ENCODE data around the gene RTP5.
"Not testable (repeated sequence)": the region's sequence is repeated elsewhere in the genome, so short reads cannot be mapped to it uniquely, and the experiment has no call there.

The RTP5 gene

DNA sequence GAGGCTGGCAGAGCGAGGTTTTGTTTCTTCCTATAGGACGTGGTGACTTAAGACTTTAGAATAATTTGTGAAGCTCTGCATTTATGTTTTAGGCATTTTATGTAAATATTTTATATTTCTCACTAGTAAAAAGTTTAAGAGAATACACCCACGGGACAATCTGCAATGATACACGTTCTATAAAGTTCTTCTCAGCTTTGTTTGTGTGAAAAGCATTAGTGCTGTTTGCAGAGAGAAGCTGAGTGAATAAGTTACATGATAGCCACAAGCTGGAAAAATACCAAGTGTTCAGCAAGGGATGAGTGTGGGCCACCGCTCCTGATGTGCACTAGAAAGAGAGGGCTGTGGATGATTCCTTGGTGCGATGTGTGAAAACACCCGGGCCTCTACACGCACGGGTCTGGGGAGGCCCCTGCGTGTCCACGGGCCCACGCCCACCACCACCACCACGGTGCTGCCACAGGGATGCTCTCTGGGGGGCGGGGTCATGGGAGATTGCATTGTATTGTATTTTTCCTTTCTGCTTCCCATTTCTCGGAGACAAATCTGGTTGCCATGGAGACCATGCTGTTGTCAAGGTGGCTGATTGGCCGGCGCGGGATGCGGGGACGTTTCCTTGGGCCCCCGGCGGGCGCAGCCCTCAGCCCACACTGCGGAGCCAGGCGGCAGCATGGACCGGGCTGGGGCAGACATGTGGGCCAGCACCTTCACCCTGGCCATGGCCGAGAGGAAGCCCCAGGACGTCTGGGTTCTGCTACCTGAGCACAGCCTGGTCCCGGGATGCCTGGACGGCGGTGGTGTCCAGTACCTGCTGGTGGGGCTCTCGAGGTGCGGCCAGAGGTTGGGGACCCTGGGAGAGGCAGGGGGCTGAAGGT is at the start of gene RTP5:
TSS of gene RTP5 (plus strand) at position 643 of the 875 bp plus-strand sequence. CDS start at position 671, 28 bp downstream.
- DNase-seq (ENCODE audit: low spot score): no peak

DNA sequence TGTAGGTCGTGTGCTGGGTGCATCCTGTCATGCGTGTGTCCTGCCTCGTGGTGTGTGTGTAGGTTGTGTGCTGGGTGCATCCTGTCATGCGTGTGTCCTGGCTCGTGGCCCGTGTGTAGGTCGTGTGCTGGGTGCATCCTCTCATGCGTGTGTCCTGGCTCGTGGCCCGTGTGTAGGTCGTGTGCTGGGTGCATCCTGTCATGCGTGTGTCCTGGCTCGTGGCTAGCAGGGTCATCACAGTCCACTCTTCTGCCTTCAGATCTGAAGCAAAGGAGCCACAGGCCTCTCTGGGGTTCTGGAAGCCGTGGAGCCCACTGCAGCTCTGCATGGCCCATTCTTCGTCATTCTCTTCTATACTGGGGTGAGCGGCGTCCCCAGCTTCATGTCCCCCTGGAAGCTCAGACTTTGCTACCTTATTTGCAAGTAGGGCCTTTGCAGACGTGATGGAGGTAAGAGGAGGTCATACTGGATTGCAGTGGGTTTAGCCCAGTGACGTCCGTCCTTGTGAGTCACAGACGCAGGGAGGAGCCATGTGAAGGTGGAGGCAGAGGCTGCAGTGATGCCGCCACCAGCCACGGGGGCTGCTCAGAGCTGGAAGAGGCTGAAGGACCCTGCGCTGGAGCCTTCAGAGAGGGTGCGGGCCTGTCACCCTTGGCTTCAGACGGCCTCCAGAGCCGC is 49.4 kb upstream of the RTP5 start:
- not testable (repeated sequence) for DNase-seq (ENCODE audit: low spot score)

DNA sequence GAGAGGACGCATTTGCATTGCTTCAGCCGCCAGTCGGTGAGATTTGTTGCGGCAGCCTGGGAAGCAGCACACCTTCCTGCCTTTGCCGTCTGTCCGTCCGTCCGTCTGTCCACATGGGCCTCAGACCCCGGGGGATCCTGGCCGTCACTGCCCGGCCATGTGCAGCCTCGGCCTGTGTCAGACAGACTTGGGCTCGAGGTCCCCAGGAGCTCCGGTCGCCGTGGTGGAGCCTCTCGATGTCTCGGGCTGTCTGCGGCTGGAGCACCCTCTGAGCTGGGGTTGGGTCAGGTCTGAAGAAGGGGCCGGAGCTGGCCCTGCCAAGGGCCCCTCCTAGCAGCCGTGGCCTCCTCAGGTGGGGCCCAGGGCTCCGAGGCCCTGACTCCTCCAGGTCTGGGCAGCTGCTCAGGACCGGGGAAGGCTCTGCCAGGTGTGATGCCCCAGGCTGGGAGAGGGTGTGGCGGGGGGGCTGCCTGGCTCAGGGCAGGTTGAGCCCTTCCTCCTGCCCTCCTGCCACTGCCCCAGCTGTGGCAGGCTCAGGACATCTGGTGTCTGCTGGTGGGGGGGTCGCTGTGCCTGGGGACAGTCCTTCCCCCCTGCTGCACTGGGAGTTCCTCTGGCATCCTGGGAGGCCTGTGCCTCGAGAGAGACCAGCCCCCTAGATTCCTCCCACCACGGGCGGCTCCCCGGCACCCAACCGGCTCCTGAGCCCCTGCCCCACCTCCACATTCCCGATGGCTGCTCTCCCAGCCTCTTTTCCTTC is 48.7 kb upstream of the RTP5 start:
- DNase-seq (ENCODE audit: low spot score): no peak

GRCh38 chr2:241821460-241822263 is 47.9 kb upstream of the RTP5 start:
- DNase-seq (ENCODE audit: low spot score): no peak

DNA sequence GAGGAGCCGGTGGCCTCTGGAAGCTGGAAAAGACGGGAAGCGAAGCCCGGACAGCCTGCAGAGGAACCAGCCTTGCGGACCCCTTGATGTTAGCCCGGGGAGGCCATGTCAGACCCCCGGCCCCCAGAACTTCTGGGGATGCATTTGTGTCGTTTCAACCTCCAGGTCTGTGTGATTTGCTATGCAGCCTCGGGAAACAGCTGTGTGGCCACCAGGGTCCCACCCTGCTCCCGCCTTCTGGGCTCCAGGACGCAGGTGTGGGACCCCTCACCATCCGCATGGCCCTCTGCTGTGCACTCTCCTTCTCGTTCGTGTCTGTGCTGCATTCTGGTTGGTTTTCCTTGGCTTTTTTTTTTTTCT is 47.3 kb upstream of the RTP5 start:
- DNase-seq (ENCODE audit: low spot score): no peak

- DNase-seq (ENCODE audit: low spot score): not testable (repeated sequence)
Observed at GRCh38 chr2:241823531-241824437, 45.7 kb upstream of the RTP5 start.

GRCh38 chr2:241827394-241827793 is 42.1 kb upstream of the RTP5 start:
- DNase-seq (ENCODE audit: low spot score): no peak

DNA sequence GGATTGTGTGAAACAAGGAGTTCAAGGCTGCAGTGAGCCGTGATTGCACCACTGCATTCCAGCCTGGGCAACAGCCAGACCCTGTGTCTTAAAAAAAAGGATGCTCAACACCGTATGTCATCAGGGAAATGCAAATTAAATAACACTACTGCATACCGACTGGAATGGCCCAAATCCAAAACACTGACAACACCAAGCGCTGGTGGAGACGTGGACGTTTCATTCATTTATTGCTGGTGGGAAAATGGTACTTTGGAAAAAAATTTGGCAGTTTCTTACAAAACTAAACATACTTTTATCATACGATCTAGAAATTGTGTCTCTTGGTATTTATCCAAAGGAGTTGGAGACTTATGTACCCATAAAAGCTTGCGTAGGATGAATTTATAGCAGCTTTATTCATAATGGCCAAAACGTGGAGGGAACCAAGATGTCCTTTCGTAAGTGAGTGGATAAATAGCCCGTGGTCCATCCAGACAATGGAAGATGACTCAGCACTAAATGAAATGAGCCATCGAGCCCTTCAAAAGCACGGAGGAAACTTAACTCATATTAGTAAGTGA is 36.3 kb upstream of the RTP5 start:
- no peak for DNase-seq (ENCODE audit: low spot score)

DNA sequence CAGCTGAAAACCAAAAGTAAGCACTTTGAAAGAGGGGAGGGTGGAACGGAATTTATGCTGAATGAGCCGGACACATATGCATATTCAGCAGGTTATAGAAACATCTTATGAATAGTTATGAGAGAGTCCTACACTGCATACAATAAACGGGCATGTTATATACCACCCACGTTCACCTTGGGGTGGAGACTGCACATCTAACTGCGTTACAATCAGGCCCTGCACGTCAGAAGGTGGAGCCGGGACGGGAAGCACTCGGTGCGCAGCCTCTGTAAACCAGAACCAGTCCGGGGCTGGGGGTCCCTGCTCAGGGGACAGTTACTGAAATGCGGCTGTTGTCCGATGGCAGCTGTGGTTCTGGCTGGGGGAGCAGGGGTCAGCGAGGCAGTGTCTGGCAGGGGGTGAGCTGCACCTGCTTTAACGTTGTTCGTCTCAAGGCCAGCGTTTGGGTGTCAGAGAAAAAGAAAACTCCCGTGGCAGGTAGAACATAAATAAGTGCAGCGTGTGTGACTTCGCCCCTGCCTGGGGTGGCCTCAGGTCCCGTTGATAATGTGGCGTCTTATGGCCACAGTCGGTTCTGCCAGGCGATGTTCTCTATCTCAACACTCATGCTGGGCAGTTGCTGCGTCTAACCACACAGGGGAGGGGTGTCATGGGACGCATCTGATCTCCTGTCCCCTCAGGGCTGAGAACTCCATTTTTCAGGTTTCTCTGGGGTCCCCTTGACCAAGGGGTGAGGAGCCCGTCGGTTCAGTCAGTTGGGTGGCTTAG is 35.6 kb upstream of the RTP5 start:
- DNase-seq (ENCODE audit: low spot score): not testable (repeated sequence)

- no peak for DNase-seq (ENCODE audit: low spot score)
Observed at GRCh38 chr2:241834527-241835210, 34.9 kb upstream of the RTP5 start.

GRCh38 chr2:241835611-241836010 is 33.9 kb upstream of the RTP5 start:
- no peak for DNase-seq (ENCODE audit: low spot score)

DNA sequence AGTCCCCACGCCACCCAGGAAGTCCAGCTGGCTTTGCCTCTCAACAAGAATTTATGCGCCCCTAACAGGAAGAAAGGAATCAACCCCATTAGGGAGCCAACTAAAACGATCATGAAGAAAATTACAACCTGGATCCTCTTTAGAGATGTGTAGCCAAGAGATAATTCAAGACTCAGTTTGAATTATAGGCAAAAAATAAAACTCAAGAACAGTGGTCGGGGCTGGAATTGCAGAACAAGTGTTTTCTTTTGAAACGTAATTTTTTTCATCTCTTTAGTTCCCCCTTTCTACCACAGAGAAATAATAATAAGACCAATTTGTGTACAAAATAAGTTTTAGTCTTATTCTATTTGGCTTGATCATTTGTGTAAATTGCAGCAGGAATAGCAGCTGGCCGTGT is 33.2 kb upstream of the RTP5 start:
- DNase-seq (ENCODE audit: low spot score): no peak

- DNase-seq (ENCODE audit: low spot score): no peak
Observed at GRCh38 chr2:241837197-241837965, 32.1 kb upstream of the RTP5 start.

DNA sequence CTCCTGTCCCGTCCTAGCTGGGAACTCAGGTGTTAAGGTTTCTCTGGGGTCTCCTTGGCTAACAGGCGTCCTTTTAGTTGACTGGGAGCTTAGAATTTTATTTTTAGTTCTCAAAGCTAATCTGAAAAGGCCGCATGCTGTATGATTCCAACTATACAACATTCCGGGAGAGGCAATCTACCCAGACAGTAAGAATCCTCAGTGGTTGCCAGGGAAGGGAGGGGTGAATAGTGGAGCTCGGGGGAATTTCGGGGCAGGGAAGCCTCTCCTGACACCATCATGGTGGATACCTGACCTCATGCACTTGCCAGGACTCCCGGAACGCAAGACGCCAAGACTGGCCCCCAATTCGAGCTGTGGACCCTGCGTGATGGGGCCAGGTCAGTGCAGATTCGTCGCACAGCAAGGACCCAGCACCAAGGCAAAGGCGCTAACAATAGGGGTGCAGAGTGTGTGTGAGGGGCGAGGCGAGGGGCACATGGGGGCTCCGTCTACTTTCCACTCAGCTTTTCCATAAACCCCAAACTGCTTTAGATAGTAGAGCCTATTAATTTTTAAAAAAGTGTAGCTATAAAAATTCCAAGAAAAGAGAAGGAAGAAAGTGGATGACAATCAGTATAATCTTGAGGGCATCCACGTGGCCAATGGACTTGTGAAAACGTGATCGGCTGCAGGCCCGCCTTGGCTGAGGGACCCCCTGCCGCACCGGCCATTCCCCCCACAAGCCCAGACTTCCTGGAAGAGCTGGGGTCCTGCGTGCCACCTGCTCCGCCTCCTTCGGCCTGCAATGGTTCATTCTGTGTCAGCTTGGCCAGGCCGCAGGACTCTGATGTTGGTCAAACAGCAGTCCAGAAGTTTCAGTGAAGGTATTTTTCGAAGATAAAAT is 28.1 kb upstream of the RTP5 start:
- no peak for DNase-seq (ENCODE audit: low spot score)

GRCh38 chr2:241842067-241842415 is 27.5 kb upstream of the RTP5 start:
- DNase-seq (ENCODE audit: low spot score): no peak

DNA sequence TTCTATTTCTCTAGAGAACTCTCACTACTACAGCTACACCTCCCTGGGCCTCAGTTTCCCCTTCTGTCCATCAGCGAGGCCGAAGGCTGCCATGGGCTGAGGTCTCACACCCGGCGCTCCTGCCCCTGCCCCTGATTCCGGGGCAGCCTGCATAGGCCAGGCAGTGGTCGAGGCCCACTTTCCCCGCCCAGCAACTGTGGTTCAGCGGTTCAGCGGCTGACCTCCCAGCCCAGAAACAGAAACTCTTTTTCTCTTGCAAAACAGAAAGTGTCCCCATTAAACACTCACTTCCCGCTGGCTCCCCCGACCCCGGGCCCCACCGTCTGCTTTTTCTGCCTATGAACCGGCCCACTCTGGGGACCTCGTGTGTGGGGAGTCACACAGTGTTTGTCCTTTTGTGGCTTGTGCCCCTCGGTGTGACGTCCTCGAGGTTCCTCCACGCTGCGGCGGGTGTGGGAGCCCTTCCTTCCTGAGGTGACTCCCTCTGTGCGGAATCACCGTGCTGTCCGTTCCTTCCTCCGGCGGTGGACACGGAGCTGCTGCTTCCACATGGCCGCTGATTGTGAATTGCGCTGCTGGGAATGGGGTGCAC is 26.8 kb upstream of the RTP5 start:
- peak; percentile 12 for DNase-seq (ENCODE audit: low spot score)
